H9 (cell line): ENCODE results near the gene SART1. TPM values are rescaled to one million over a fixed set of nuclear protein-coding genes. Genes with fewer than 3 reads are reported as not detected.

Experiments
- DNase-seq: peaks from one replicate; pipeline ENCODE4 v3.0.0-alpha.2; 2017
- H2AFZ ChIP-seq: one replicate; pipeline ENCODE4 v1.6.1; 2013; ENCODE audit warnings: mild to moderate bottlenecking, low read length, control low read depth, moderate library complexity
- H2AK5ac ChIP-seq: 2 replicates; pipeline ENCODE4 v1.6.1; 2013; ENCODE audit warnings: low read length, control low read depth, mixed read lengths; ENCODE audit not compliant: insufficient read length
- H2BK120ac ChIP-seq: one replicate; pipeline ENCODE4 v1.6.1; 2013; ENCODE audit warnings: low read depth, mild to moderate bottlenecking, low read length, control low read depth, inconsistent platforms; ENCODE audit not compliant: poor library complexity, severe bottlenecking
- H2BK12ac ChIP-seq: 2 replicates; pipeline ENCODE4 v1.6.1; 2013; ENCODE audit warnings: low read length, control low read depth, mixed read lengths, low read depth; ENCODE audit not compliant: insufficient read length
- H2BK15ac ChIP-seq: 2 replicates; pipeline ENCODE4 v1.6.1; 2013; ENCODE audit warnings: low read depth, low read length, control low read depth
- H2BK20ac ChIP-seq: one replicate; pipeline ENCODE4 v1.6.1; 2013; ENCODE audit warnings: low read depth, mild to moderate bottlenecking, low read length, control low read depth, inconsistent platforms; ENCODE audit not compliant: poor library complexity, severe bottlenecking
- H2BK5ac ChIP-seq: 2 replicates; pipeline ENCODE4 v1.6.1; 2013; ENCODE audit warnings: low read length, control low read depth, mixed read lengths; ENCODE audit not compliant: insufficient read length
- H3K14ac ChIP-seq: 2 replicates; pipeline ENCODE4 v1.6.1; 2013; ENCODE audit warnings: low read length, control low read depth; ENCODE audit not compliant: insufficient read depth
- H3K18ac ChIP-seq: 2 replicates; pipeline ENCODE4 v1.6.1; 2013; ENCODE audit warnings: low read depth, mild to moderate bottlenecking, mixed read lengths, low read length, control low read depth; ENCODE audit not compliant: insufficient read length
- H3K23ac ChIP-seq: 2 replicates; pipeline ENCODE4 v1.6.1; 2013; ENCODE audit warnings: low read length, control low read depth, mixed read lengths, low read depth; ENCODE audit not compliant: insufficient read length
- H3K23me2 ChIP-seq: 2 replicates; pipeline ENCODE4 v1.6.1; 2013; ENCODE audit warnings: low read depth, mild to moderate bottlenecking, mixed read lengths, low read length, control low read depth; ENCODE audit not compliant: insufficient read length, poor library complexity, severe bottlenecking
- H3K27ac ChIP-seq: 2 replicates; pipeline ENCODE4 v1.5.1; 2013; ENCODE audit warnings: low read length, control low read depth, mixed read lengths, low read depth; ENCODE audit not compliant: insufficient read length
- H3K27me3 ChIP-seq: 2 replicates; pipeline ENCODE4 v1.6.1; 2013; ENCODE audit warnings: low read length, control low read depth, inconsistent platforms; ENCODE audit not compliant: insufficient read depth
- H3K4ac ChIP-seq: 2 replicates; pipeline ENCODE4 v1.6.1; 2013; ENCODE audit warnings: low read depth, mild to moderate bottlenecking, control low read depth, inconsistent platforms, low read length, moderate library complexity
- H3K4me1 ChIP-seq: 2 replicates; pipeline ENCODE4 v1.6.1; 2013; ENCODE audit warnings: low read length, control low read depth, inconsistent platforms; ENCODE audit not compliant: insufficient read depth
- H3K4me2 ChIP-seq: 2 replicates; pipeline ENCODE4 v1.6.1; 2013; ENCODE audit warnings: low read length, control low read depth, mixed read lengths; ENCODE audit not compliant: insufficient read length, insufficient read depth
- H3K56ac ChIP-seq: 2 replicates; pipeline ENCODE4 v1.6.1; 2013; ENCODE audit warnings: low read depth, mild to moderate bottlenecking, mixed read lengths, low read length, control low read depth; ENCODE audit not compliant: insufficient read length
- H3K79me1 ChIP-seq: 2 replicates; pipeline ENCODE4 v1.6.1; 2013; ENCODE audit warnings: low read depth, mild to moderate bottlenecking, moderate library complexity, low read length, control low read depth, inconsistent platforms; ENCODE audit not compliant: insufficient read depth, poor library complexity, severe bottlenecking
- H3K79me2 ChIP-seq: 2 replicates; pipeline ENCODE4 v1.6.1; 2013; ENCODE audit warnings: low read length, control low read depth, inconsistent platforms; ENCODE audit not compliant: insufficient read depth
- H3K9ac ChIP-seq: 2 replicates; pipeline ENCODE4 v1.6.1; 2013; ENCODE audit warnings: low read length, control low read depth, mixed read lengths; ENCODE audit not compliant: insufficient read length; ENCODE audit errors: extremely low read depth
- H3K9me3 ChIP-seq: one replicate; pipeline ENCODE4 v1.6.1; 2013; ENCODE audit warnings: low read depth, low read length, inconsistent platforms; ENCODE audit not compliant: control insufficient read depth
- H3T11ph ChIP-seq: one replicate; pipeline ENCODE4 v1.6.1; 2013; ENCODE audit warnings: mild to moderate bottlenecking, low read length, control low read depth, inconsistent platforms
- H4K20me1 ChIP-seq: one replicate; pipeline ENCODE4 v1.6.1; 2013; ENCODE audit not compliant: control insufficient read depth, insufficient read length, insufficient read depth
- H4K5ac ChIP-seq: 2 replicates; pipeline ENCODE4 v1.6.1; 2013; ENCODE audit warnings: low read depth, mild to moderate bottlenecking, mixed read lengths, low read length, control low read depth; ENCODE audit not compliant: insufficient read length
- H4K8ac ChIP-seq: replicated peaks from 2 replicates; pipeline ENCODE4 v1.6.1; 2013; ENCODE audit warnings: low read length, control low read depth, mixed read lengths, low read depth; ENCODE audit not compliant: insufficient read length
- H4K91ac ChIP-seq: 2 replicates; pipeline ENCODE4 v1.6.1; 2013; ENCODE audit warnings: low read depth, mild to moderate bottlenecking, moderate library complexity, mixed read lengths, low read length, control low read depth; ENCODE audit not compliant: insufficient read length
- H3K27ac Mint-ChIP-seq, 3 experiments: 2 replicates in 2 of 3; 3 replicates in 1 of 3; pipeline ENCODE4 v1.8.0; 2020 to 2021; ENCODE audit warnings: mixed read lengths in 3 of 3, mild to moderate bottlenecking in 1 of 3, moderate library complexity in 1 of 3
- H3K27me3 Mint-ChIP-seq: 2 replicates; pipeline ENCODE4 v1.8.0; 2021; ENCODE audit warnings: low read depth, mild to moderate bottlenecking, moderate library complexity, mixed read lengths
- H3K36me3 Mint-ChIP-seq, 3 experiments: 2 replicates in 2 of 3; 3 replicates in 1 of 3; pipeline ENCODE4 v1.8.0; 2020 to 2021; ENCODE audit warnings: low read depth in 3 of 3, mixed read lengths in 3 of 3; ENCODE audit not compliant: insufficient read depth in 1 of 3
- H3K4me1 Mint-ChIP-seq, 2 experiments: 2 replicates each; pipeline ENCODE4 v1.8.0; 2020; ENCODE audit warnings: mixed read lengths in 2 of 2
- H3K4me3 Mint-ChIP-seq, 2 experiments: 2 replicates in 1 of 2; 3 replicates in 1 of 2; pipeline ENCODE4 v1.8.0; 2020 to 2021; ENCODE audit warnings: mild to moderate bottlenecking in 2 of 2, mixed read lengths in 2 of 2, moderate library complexity in 1 of 2
- H3K9me3 Mint-ChIP-seq, 2 experiments: 2 replicates in 1 of 2; 3 replicates in 1 of 2; pipeline ENCODE4 v1.8.0; 2020; ENCODE audit warnings: mild to moderate bottlenecking in 2 of 2, mixed read lengths in 2 of 2, moderate library complexity in 1 of 2
- CTCF ChIP-seq: fragments of 200-600 bp; sonication (generic); conservative IDR thresholded peaks from 3 replicates; pipeline ENCODE4 v1.8.0; 2021; ENCODE audit warnings: antibody characterized with exemption, mild to moderate bottlenecking
- WGBS: extraction: QIAGEN DNeasy Blood & Tissue Kit; methylation state at CpG from one replicate; pipeline ENCODE4 v1.1.7; 2013; ENCODE audit warnings: missing lambda C conversion rate, low lambda C conversion rate, mixed read lengths; ENCODE audit not compliant: insufficient read length; ENCODE audit errors: extremely low coverage; 5-methylcytosine and 5-hydroxymethylcytosine counted together
- total RNA-seq: library from RNA; stranded (reverse); gene quantifications from 2 replicates; pipeline ENCODE4 v1.2.1, GENCODE V29; 2021

Gene SART1
- total RNA-seq, 1 experiment from 2014 or later: 52.0 TPM

GRCh38 chr11:65920372-65920802 is 41.1 kb upstream of the SART1 start:
- Histone ChIP-seq H4K5ac (no peak overlapping the region), H3K56ac (no peak overlapping the region), H3K18ac (no peak overlapping the region), H3K27me3 (no peaks in the 10 kb centered on the region), H3K4ac (no peak overlapping the region), H2BK5ac (no peak overlapping the region), H3K9ac (no peak overlapping the region), H2BK120ac (no peak overlapping the region), H3K79me2 (no peaks in the 10 kb centered on the region), H2BK15ac (no peak overlapping the region), H2BK20ac (no peak overlapping the region), H3K23ac (no peak overlapping the region), H3K4me1 (no peaks in the 10 kb centered on the region), H2AK5ac (no peak overlapping the region), H4K20me1 (no peaks in the 10 kb centered on the region), H3K79me1 (no peaks in the 10 kb centered on the region), H3K27ac (no peak overlapping the region), H4K91ac (no peak overlapping the region), H2AFZ (no peak overlapping the region), H3T11ph (no peak overlapping the region), H3K23me2 (peaks cover 11% of the 10 kb centered on the region), H3K4me2 (peak overlapping the region; percentile 57), H2BK12ac (no peak overlapping the region), H3K14ac (no peak overlapping the region), H3K9me3 (no peaks in the 10 kb centered on the region), H4K8ac (no peak overlapping the region)
- Mint-ChIP-seq H3K27me3 (peaks cover under 1% of the 10 kb centered on the region; the same call in 1 of the 2 replicates), H3K4me1 (peaks cover 13 to 21% of the 10 kb centered on the region in 2 experiments), H3K9me3 (no peaks in the 10 kb centered on the region), H3K27ac (no peak overlapping the region), H3K4me3 (peak overlapping the region; percentile 84 to 93), H3K36me3 (peaks cover 1 to 25% (median 23%) of the 10 kb centered on the region in 3 experiments; a peak in 6 of 7 replicates)
- no CpG with 5 or more reads among the region's 15 CpGs for WGBS
- DNase-seq: no peak
- no peak for TF ChIP-seq CTCF
